ENCODE measurements around the gene PLCH1.
"Not testable (repeated sequence)": the region's sequence is repeated elsewhere in the genome, so short reads cannot be mapped to it uniquely, and the experiment has no call there.

Gene PLCH1

DNA sequence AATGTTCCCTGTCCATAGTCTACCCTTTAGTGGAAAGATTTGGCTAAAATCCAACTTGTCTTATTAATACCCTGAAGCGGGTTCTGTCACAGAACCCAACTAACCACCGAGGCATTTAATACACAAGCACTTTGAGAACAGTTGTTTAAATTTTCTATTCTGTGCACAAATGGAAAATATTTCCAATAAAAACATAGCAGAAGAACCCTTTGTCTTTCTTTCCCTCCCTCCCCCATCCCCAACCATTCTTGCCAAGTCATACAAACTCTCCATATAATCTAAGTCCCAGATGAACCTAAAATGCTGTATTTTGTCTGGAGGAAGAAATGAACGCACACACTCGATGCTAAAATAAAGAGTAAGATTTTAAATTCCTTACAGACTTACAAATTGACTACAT, 324.5 kb downstream of the PLCH1 start:
- no peak for DNase-seq (ENCODE audit: low spot score)

DNA sequence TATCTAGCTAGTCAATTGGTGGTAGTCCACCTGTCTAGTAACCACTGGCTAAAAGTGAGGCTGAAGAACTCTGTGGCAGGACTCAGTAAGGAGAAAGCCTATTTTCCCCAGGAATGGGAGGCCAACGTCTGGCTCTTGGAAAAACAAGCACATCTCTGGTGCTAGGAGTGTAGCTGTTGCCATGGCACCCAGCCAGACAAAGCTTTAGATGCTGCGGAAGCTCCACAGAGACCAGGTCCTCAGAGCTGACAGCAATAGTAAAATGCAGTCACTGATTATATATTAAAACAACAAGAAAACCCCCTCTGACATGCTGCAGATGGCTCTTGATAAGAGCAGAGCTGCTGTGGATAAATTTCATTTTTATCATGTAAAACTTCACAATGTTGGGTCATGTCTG, 326.5 kb downstream of the PLCH1 start:
- no peak for DNase-seq (ENCODE audit: low spot score)

DNA sequence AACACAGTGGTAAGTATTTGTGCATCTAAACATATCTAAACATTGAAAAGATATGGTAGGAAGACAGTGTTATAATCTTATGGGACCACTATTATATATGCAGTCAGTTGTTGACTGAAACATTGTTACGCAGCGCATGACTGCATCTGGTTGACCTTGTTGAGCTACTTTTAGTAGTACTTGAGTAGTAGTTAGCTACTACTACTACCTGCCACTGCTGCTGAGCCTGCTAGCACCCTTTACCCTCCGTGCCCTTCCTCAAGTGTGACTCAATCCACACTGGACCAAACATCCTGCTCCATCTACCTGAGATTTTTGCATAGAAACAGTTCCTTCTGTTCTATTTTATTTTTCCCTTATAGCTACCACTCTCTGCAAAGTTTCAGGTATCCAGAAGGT, 327.8 kb downstream of the PLCH1 start:
- DNase-seq (ENCODE audit: low spot score): no peak

GRCh38 chr3:155416500-155417118, 328.3 kb downstream of the PLCH1 start:
- DNase-seq (ENCODE audit: low spot score): no peak

DNA sequence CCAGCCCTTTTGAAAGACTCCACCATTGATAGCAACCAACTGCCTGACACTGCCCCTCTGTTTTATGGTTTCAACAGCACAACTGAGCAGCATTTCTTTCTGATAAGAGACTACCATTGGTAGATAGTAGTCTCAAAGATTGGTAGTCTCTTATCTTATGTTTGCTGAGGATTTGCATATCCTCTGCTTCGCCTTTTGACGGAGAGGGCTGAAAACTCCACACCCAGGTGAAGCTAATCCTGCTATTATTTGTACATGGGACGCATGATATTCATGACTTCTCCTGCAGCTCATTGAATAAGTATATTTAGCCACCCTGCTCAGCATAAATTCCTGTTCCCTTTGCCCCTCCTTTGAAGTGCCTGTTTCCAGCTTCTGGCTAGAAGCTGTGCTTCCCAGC, 332.0 kb downstream of the PLCH1 start:
- no peak for DNase-seq (ENCODE audit: low spot score)

DNA sequence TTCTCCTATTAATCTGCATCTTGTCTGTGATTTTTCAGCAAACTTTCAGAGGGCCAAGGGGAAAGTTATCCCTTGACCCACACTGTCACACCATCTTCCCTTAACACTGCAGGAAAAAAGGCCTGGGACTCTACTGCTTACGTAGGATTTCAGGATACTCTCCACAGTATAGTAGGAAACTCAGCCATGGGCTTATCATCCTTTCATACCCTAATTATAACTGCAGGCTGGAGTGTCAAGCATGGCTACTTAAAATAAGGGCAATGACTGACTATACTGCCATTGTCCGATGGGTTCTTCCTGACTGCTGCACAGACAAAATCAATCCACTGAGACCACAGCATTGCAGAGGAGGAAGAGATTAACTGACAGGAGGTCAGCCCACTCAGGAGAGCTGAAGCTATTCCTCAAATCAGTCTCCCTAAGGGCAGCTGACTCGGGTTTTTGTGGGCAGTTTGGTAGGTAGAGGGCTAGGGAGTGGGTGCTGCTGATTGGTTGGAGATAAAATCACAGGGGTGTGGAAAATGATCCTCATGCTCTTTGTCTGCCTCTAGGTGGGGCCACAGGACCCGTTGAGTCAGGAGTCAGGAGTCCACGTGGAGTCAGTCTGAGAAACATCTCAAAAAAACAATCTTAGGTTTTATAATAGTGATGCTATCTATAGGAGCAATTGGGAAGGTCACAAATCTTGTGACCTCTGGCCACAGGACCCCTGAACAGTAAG, 333.2 kb downstream of the PLCH1 start:
- DNase-seq (ENCODE audit: low spot score): no peak

DNA sequence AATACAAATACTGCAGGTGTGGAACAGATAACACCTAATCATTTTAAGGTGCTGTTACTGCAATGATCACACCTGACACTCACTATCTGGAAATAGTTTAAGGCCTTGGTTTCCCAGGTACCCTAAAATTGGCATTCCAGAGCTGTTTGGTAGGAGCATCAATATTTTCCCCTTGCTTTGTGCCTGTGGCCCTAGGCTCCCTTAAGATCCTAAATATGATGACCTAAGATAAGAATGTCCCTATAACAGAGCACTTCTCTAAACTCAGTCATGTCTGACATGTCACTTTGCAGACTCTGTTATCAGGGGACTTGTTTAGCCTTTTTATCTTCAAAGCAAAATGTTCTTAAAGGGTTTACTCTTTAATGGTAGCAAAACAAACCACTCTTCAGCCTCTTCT, 335.5 kb downstream of the PLCH1 start:
- no peak for DNase-seq (ENCODE audit: low spot score)

DNA sequence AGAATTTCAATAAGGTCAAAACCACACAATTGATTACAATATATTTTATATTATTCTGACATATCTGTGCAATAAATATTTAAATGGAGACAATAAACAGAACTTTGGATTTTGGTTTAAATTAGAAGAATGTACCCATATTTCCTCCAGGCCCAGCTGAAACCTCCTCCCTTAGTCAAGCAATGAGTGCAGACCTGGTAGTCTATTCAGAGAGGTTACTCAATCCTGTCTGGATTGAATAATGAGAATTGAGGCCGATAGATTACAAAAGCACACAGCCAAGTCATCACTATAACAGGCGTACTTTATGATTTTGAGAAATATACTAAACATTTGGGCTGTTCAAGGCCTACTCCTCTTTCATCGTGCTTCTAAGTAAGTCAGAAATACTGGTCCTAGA, 336.9 kb downstream of the PLCH1 start:
- no peak for DNase-seq (ENCODE audit: low spot score)

- no peak for DNase-seq (ENCODE audit: low spot score)
Observed at GRCh38 chr3:155407331-155407730, 337.5 kb downstream of the PLCH1 start.

DNA sequence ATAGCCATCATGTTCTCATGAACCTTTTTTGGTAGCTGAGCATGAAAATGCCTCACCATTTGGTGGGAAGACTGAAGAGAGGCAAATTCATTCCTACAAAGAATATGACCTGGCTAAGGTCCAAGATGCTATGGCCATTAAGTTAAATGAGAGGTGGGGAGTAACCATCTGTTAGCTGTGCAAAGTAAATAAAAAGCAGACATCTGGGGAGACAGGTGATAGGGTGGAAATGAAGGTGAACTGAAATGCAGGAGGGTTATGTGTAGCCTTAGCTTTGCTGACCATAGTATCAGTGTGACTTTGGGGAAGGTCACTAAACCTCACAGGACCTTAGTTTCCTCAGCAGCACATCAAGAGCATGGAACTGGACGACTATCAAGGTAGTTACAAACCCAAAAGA, 340.4 kb downstream of the PLCH1 start:
- no peak for DNase-seq (ENCODE audit: low spot score)

GRCh38 chr3:155402656-155403055, 342.2 kb downstream of the PLCH1 start:
- DNase-seq (ENCODE audit: low spot score): no peak

DNA sequence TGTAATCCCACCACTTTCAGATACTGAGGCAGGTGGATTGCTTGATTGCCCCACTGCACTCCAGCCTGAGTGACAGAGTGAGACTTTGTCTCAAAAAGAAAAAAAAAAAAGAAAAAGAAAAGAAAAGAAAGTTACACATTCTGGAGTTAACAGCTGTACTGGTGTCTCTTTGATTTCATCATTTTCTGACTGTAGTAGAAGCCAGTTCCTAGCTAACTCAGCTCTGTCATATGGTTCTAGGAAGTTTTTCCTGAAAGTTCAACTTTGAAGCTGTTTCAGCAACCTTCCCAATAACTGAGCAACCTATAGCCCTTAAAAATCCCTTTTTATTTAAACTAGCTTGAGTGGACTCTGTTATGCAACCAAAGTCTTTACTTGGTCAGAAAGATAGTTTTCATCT, 346.8 kb downstream of the PLCH1 start:
- DNase-seq (ENCODE audit: low spot score): no peak

- not testable (repeated sequence) for DNase-seq (ENCODE audit: low spot score)
Observed at GRCh38 chr3:155394896-155395295, 350.0 kb downstream of the PLCH1 start.

DNA sequence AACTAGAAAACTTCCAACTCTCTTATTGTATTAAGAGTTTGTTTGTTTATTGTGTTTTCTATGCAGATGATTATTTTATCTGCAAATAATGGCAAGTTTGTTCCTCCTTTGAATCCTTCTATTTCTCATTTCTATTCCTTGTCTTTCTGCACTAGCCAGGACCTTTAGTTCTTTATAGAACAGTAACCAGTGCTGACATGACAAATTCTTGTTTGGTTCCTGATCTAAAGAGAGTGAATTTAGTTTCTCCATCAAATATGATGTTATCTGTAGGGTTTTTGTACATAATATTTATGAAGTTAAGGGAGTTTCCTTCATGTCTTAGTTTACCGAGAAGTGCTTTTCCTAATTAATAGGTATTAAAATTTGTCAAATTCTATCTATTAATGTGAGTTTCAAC, 350.6 kb downstream of the PLCH1 start:
- DNase-seq (ENCODE audit: low spot score): no peak

GRCh38 chr3:155393316-155393715, 351.6 kb downstream of the PLCH1 start:
- no peak for DNase-seq (ENCODE audit: low spot score)

DNA sequence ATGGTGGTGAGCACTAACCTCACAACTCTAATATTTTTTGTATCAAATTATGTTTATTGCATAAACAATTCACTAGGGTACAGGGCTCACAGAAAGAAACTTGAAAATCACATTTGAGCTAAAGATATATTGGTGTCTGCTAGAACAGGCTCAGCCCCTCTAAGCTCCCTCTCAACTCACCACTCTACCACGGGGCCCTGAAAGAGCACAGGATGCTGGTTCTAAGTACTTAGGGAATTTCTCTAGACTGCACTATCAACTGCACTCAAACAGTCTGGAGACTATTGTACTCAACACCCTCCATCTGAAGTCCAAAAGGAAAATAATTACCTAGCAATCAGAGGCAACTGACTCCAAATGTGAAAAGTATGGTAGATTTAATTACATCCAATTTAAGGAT, 352.7 kb downstream of the PLCH1 start:
- no peak for DNase-seq (ENCODE audit: low spot score)

GRCh38 chr3:155391551-155391958, 353.3 kb downstream of the PLCH1 start:
- peak; percentile 49 for DNase-seq (ENCODE audit: low spot score)

- DNase-seq (ENCODE audit: low spot score): no peak
Observed at GRCh38 chr3:155391104-155391503, 353.8 kb downstream of the PLCH1 start.

DNA sequence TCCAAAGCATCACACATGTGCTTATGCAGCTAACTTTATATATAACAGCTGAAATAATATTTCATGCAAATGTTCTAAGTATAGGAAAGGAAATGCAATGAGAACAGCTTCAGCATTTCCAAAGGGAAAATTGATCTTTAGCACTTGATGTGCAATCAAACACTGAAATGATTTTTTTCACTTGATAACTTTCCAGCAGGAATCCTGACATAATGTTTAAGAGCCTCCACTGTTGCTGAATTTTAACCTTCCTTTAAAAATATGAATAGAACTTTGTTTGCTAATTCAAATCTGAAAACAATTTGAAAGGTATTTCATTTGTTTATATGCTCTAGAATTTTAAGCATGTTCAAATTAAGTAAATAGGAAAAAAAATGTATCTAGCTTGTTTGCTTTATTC, 354.5 kb downstream of the PLCH1 start:
- DNase-seq (ENCODE audit: low spot score): no peak

DNA sequence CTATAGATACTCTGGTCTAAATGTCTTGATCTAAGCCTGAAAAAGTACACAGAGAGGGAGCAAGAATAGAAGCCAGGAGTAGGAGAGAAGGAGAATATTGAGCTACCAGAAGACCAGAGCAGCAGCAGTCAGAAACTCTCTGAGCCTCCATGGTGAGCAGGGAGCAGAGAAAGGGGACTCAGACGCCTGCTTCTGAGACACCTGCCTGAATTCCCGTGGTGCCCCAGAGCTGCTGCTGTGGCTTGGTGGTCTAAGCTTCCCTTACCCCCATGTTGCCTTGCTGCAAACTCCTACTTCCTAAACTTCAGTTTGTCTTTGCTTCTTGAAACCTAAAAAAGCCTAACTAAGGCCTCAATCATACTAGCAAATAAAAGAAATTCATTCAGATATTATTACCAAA, 356.5 kb downstream of the PLCH1 start:
- no peak for DNase-seq (ENCODE audit: low spot score)

DNA sequence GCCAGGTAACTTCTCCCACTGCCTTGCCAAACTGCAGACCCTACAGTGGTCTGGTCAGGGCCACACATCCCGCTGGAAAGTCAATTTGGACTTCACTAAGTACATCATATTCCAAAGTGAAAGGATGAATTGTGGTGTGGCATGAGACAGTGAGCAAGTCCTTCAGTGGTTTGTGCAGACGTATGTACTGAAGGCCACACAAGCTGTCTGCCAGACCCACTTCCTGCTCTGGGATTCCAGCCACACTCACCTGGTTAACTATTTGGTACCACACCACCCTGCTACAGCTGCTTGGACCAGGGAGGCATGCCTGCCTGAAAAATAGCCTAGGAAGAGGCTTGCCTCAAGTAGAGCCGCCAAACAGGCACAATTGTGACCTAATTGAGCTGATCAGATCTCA, 357.3 kb downstream of the PLCH1 start:
- no peak for DNase-seq (ENCODE audit: low spot score)

DNA sequence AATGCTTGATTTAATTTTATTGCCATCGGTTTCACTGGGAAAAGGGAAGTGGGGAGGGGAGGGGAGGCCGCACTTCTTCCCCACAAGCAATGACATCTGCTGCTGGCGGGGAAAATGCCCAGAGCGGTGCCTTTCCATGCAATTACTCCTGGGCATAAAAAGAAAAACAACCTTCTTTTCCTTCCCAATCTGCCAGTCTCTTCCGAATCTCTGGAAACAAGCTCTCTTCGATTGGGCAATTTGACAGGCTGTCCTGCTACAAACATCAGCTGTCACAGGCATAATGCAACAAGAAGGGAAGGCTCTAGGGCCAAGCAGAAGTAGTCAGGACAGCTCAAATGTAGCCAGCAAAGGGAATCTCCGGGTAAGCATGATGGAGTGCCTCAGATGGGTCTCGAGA, 358.0 kb downstream of the PLCH1 start:
- no peak for DNase-seq (ENCODE audit: low spot score)

DNA sequence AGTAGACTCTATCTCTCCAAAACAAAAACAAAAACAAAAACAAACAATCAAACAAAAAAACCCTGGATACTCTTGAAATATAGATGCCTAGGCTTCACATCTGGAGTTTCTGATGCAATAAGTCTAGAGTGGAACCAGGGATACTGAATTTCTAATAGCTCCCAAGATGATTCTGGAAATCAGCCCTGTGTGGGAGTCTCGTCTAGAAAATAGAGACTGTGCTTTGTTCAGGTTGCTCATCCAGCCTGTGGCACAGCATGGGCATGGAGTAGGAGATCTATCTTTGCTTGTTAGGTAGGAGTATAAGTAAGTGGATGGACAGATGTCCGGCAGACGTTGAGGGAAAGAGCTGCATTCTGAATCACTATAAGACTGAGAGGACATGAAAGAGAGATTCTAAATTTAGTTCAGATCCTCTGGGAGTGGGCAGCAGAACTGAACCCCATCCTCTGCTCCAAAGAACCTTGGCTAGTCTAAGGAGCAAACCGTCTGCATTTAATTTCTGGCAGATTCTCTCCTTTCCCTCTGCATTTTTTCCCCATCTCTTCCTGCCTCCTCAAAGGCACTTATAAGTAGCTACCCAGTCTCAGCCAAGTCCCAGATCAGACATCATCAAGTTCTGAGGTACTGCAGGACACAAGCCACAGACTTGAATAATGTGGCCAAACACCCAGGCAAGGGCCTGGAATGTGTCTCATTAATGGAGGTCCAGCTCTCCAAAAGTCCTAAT, 358.8 kb downstream of the PLCH1 start:
- DNase-seq (ENCODE audit: low spot score): no peak

Measured in cerebellar cortex (tissue), 1 donor.